Nephron progenitor cell (in vitro differentiated cells): Measurements from ENCODE around the gene COX6B2.

ENCODE experiments used
- DNase-seq: peaks from one replicate; pipeline ENCODE4 v3.0.0; 2021
- H3K27ac Mint-ChIP-seq: 2 replicates; pipeline ENCODE4 v1.8.0; 2021; ENCODE audit warnings: mild to moderate bottlenecking, moderate library complexity, mixed read lengths
- H3K27me3 Mint-ChIP-seq: 2 replicates; pipeline ENCODE4 v1.8.0; 2021; ENCODE audit warnings: mild to moderate bottlenecking, low read depth, mixed read lengths; ENCODE audit not compliant: poor library complexity
- H3K36me3 Mint-ChIP-seq: 2 replicates; pipeline ENCODE4 v1.8.0; 2021; ENCODE audit warnings: low read depth, mixed read lengths
- H3K4me1 Mint-ChIP-seq: 2 replicates; pipeline ENCODE4 v1.8.0; 2021; ENCODE audit warnings: mixed read lengths
- H3K4me3 Mint-ChIP-seq: 2 replicates; pipeline ENCODE4 v1.8.0; 2021; ENCODE audit warnings: mild to moderate bottlenecking, moderate library complexity, mixed read lengths
- H3K9me3 Mint-ChIP-seq: 2 replicates; pipeline ENCODE4 v1.8.0; 2021; ENCODE audit warnings: mild to moderate bottlenecking, moderate library complexity, mixed read lengths
- CTCF ChIP-seq: fragments of 200-600 bp; sonication (generic); IDR thresholded peaks from 2 replicates; pipeline ENCODE4 v1.5.0; 2021; ENCODE audit warnings: antibody characterized with exemption

The COX6B2 gene

DNA sequence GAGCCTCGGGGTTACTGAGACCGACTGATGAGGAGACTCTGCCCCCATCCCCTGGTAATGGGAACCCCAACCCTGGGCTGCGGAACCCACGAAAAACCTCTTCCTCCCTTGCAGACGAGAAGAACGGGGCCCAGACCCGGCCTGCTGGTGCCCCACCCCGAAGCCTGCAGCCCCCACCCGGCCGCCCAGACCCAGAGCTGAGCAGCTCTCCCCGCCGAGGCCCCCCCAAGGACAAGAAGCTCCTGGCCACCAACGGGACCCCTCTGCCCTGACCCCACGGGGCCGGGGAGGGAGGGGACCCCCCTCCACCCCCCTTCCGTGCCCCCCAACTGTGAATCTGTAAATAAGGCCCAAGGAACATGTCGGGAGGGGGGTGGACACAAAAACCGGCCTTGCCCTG, 42.7 kb downstream of the COX6B2 start:
- DNase-seq = no peak
- H3K36me3 Mint-ChIP-seq = peaks cover 38% of the 10 kb centered on the region
- no peaks in the 10 kb centered on the region for H3K27me3 Mint-ChIP-seq
- peaks cover 26% of the 10 kb centered on the region for H3K4me1 Mint-ChIP-seq
- H3K9me3 Mint-ChIP-seq = no peaks in the 10 kb centered on the region
- TF ChIP-seq CTCF = no peak
- H3K4me3 Mint-ChIP-seq = no peak overlapping the region
- peak overlapping the region; percentile 66 for H3K27ac Mint-ChIP-seq

DNA sequence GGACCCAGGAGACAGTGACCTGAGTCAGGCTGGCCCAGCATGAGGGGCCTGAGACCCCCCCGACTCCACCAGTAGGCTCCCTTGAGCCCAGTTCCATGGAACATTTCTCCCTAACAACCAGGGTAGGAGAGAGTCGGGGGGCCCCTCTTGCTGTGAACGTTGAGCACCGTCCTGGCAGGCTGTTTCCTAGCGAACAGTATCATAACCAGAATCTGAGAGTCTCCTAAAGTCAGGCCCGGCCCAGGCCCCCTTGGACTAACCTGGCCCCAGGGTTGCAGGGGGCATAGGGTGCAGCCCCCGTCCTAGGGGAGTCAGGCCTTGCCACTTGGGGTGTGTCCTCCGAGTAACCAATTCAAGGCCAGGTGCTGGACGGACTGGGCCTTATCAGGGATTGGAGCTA, 43.1 kb downstream of the COX6B2 start:
- Mint-ChIP-seq H3K27me3 (no peaks in the 10 kb centered on the region), H3K36me3 (peaks cover 42% of the 10 kb centered on the region), H3K4me1 (peaks cover 22% of the 10 kb centered on the region), H3K27ac (peak overlapping the region; percentile 66), H3K4me3 (no peak overlapping the region), H3K9me3 (no peaks in the 10 kb centered on the region)
- DNase-seq = no peak
- no peak for TF ChIP-seq CTCF

DNA sequence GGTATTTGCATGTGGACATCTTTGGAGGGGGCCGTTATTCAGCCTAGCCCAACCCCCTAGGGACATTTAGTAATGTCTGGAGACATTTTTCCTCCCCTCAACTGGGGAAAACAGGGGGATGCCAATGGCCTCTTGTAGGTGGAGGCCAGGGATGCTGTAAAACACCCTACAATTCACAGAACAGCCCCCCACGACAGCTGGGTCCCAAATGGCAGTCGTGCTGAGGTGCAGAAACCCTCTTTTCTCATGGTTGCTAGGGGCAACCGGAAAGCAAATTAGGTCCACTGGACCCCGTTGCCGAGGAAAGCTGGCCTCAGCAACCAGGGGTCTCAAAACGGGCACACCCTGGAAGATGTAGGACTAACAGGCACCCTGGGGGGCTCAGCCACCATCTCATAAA, 44.0 kb downstream of the COX6B2 start:
- no peak overlapping the region for H3K27ac Mint-ChIP-seq
- no peak overlapping the region for H3K4me3 Mint-ChIP-seq
- peaks cover 49% of the 10 kb centered on the region for H3K36me3 Mint-ChIP-seq
- no peaks in the 10 kb centered on the region for H3K27me3 Mint-ChIP-seq
- H3K9me3 Mint-ChIP-seq = no peaks in the 10 kb centered on the region
- DNase-seq = no peak
- TF ChIP-seq CTCF = no peak
- peaks cover 23% of the 10 kb centered on the region for H3K4me1 Mint-ChIP-seq

GRCh38 chr19:55309448-55309847, 45.1 kb downstream of the COX6B2 start:
- DNase-seq = no peak
- peaks cover 52% of the 10 kb centered on the region for H3K36me3 Mint-ChIP-seq
- no peak for TF ChIP-seq CTCF
- peaks cover 21% of the 10 kb centered on the region for H3K4me1 Mint-ChIP-seq
- no peak overlapping the region for H3K27ac Mint-ChIP-seq
- H3K4me3 Mint-ChIP-seq = no peak overlapping the region
- no peaks in the 10 kb centered on the region for H3K9me3 Mint-ChIP-seq
- no peaks in the 10 kb centered on the region for H3K27me3 Mint-ChIP-seq

DNA sequence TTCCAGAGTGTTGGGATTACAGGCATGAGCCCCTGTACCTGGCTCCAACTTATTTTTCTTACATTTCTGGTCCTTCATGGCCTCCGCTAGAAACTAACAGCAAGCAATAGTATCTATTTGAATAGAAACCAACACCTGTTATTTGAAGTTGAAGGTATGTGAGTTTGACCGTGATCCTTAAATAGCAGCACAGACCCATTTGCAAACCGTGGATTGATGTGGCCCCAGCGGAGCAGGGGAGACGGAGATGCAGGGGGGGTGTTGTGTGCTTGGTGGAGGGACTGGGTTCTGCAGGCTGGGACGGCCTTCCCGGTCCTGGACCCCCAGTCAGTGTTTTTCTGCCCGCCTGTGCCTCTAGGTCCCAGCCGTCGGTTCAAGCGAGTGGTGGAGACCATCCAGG, 46.2 kb downstream of the COX6B2 start:
- no peaks in the 10 kb centered on the region for H3K27me3 Mint-ChIP-seq
- TF ChIP-seq CTCF = no peak
- H3K36me3 Mint-ChIP-seq = peaks cover 59% of the 10 kb centered on the region
- H3K4me1 Mint-ChIP-seq = peaks cover 12% of the 10 kb centered on the region
- no peak overlapping the region for H3K4me3 Mint-ChIP-seq
- no peak overlapping the region for H3K27ac Mint-ChIP-seq
- no peaks in the 10 kb centered on the region for H3K9me3 Mint-ChIP-seq
- DNase-seq = no peak

DNA sequence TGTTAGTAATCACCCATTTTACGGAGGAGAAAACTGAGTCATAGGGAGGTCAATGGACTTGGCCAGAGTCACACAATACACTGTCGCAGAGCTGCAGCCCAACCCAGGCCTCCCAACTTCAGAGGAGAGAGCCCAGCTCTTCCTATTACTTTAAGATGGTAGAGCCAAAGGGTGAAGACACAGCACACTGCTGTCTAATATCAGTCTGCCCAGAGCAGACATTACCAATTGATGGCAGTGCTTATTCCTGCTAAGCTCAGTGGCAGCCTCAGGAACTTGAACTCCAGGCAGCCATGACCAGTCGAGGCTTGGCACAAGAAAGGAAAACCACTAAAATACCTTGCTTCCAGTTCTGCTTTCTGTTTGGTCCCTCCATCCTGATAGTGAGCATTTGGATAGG, 47.8 kb downstream of the COX6B2 start:
- Mint-ChIP-seq H3K27ac (no peak overlapping the region), H3K4me3 (no peak overlapping the region), H3K27me3 (no peaks in the 10 kb centered on the region), H3K4me1 (peaks cover 11% of the 10 kb centered on the region), H3K9me3 (no peaks in the 10 kb centered on the region), H3K36me3 (peaks cover 61% of the 10 kb centered on the region)
- no peak for DNase-seq
- TF ChIP-seq CTCF = no peak
